Measurements from ENCODE around the gene ERRFI1.
A peak's percentile ranks its signal among the peaks of the same experiment; 100 is the strongest.

ERRFI1 gene

DNA sequence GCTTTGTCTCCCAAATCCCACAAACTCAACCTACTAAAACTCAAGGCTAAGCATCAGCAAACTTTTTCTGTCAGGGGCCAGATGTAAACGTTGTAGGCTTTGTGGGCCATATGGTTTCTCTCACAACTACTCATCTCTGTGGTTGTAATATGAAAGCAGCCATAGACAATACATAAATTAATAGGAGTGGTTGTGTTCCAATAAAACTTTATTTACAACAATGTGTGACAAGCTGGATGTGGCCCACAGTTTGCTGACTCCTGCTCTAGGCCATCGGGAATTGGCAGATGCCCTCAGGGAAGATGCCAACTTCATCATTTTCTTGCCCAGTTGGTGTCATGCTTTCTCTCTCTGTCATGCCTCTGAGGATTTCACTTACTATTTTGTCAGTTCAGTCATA, 17.5 kb upstream of the ERRFI1 start:
- no peak for DNase-seq (ENCODE audit: low read depth in 3 of 3)

DNA sequence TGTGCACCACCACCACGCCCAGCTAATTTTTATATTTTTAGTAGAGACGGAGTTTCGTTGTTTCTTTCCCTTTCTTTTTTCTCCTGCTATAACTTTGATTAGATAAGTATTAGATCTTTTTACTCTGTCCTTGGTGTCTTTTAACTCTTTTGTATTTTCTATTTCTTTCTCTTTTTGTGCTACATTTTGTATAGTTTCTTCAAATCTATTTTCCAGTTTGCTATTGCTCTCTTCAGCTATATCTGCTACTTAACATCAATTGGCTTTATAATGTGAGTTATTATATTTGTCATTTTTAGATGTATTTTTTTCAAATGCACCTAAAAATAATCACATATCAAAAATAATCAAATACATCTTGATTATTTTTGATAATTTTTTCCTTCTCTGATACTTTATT, 16.0 kb upstream of the ERRFI1 start:
- DNase-seq (ENCODE audit: low read depth in 3 of 3) = no peak

DNA sequence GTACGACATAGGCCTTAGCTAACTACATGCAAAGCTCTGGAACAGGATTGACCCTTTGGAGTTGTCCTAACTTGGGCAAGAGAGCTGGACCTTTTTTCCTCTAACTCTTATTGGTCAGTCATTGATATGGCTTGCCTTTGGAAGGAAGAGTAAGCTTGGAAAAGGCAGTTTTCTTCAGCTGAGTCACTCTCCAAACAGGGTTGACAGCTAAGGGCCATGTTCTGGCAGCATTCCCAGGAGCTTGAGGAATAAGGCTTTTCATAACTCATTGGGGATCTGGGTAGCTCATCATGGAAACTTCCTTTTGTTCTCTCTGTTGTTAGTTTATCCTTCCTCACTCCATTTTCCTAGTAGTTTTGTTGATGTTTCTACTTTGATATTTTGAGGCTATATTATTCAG, 14.5 kb upstream of the ERRFI1 start:
- DNase-seq (ENCODE audit: low read depth in 3 of 3) = no peak

DNA sequence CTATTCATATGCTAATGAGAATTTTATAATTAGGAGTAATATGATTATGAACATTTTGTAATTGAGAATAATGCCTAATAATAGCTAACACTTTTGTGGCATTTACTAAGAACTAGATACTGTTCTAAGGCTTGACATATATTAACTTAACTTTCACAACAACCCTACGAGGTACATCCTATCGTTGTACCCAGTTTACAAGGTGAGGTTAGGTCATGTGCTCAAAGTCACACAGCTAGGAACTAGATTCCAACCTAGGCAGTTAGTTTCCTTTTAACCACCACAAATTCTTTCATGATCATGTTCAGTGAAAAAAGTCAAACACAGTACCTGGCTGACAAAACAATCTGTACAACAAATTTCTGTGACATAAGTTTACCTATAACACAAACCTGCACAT, 13.0 kb upstream of the ERRFI1 start:
- no peak for DNase-seq (ENCODE audit: low read depth in 3 of 3)

DNA sequence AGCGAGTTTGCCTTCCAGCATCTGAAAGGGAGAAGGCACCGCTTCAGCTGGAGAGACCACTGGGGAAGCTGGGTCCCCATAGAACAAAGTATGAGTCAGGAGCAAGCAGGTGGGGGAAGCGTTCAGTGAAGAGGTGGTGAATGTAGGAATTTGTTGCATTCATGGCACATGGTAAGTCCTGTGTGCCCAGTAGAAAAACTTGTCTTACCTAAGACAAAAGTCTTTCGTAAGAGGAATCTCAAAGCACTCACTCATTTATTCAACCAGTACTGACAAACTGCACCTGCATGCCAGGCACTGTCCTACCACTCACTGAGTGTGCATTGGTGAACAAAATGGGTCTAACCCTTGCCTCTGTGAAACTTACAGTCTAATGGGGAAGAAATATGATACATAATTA, 9.2 kb upstream of the ERRFI1 start:
- DNase-seq (ENCODE audit: low read depth in 3 of 3) = no peak

DNA sequence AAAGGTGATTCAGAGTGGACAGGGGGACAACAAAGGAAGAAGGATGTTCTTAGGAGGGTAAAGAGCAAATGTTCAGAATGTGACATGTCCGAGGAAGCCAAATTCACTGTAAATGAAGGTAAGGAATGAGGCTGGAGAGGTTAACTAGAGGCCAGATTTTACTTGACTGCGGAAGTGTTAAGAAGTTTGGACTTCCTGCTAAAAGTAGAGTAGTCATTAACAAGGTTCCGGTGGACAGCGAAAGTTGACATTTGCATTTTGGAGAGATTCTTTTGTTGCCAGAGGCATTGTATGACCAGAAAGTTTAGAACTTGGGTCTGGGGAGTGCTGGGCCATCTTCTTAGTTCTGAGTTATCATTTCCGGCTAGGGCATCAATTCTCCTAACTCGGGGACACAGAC, 7.2 kb upstream of the ERRFI1 start:
- DNase-seq (ENCODE audit: low read depth in 3 of 3) = no peak

DNA sequence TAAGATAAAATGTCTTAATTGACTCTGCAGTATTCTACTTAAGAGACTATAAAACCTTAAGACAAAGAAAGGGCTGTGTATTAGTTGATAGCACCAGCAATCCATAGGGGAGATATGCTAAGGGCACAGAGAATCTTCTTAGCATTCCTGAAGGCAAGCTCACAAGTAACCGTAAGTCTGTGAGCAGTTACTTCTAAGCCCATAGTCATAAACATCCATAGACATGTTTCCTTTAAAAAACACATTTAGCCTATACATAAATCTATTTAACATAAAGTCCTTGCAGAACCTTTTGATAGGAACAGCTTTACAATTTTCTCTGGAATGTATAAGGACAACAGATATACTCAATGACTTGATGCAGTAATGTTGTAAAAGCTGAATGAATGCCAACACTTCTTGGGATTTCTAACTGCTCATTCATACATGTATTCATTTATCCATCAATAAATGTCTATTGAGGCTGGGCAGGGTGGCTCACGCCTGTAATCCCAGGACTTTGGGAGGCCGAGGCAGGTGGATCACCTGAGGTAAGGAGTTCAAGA, 6.3 kb upstream of the ERRFI1 start:
- no peak for DNase-seq (ENCODE audit: low read depth in 3 of 3)

DNA sequence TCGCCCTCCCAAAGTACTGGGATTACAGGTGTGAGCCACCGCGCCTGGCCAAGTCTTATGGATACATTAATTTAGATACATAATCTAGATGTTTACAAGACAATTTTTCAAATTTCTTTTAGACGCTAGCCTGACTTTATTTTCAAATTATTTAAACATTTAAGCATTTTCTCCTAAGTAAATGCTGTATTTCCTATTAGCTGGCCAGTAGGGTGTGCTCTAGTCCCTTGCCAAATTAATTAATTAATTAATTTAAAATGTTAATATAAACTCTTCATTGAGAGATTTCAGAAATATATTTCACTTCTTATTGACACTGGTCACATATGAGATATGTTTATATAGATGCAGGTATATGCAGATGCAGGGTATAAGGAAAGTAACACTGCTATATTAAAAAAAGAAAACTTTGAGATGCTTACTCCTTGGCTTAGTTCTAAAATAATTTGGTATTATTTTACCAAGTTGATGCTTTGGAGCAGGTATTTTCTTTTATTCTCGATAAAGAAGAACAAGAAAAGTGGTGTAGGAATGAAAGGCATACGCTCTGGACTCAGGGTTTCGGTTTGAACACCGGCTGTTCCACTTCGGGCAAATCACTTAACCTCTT, 5.2 kb upstream of the ERRFI1 start:
- DNase-seq (ENCODE audit: low read depth in 3 of 3) = peak in 1 of 3 donors; percentile 19

DNA sequence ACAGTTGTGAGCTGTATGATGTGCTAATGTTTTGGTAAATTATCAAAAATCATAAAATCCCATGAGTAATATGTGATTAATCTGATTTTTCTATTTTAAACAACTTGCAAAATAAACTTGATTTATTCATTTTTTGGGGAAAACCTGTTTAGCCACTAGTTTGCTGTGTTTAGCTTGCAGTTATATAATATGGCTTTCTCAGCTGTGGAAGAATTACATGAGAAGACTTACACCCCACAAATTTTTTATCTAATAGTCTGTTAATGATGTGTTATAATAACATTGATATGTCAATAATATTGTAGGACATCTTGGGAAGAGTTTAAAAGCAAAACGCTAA, 2.4 kb upstream of the ERRFI1 start:
- DNase-seq (ENCODE audit: low read depth in 3 of 3) = no peak

DNA sequence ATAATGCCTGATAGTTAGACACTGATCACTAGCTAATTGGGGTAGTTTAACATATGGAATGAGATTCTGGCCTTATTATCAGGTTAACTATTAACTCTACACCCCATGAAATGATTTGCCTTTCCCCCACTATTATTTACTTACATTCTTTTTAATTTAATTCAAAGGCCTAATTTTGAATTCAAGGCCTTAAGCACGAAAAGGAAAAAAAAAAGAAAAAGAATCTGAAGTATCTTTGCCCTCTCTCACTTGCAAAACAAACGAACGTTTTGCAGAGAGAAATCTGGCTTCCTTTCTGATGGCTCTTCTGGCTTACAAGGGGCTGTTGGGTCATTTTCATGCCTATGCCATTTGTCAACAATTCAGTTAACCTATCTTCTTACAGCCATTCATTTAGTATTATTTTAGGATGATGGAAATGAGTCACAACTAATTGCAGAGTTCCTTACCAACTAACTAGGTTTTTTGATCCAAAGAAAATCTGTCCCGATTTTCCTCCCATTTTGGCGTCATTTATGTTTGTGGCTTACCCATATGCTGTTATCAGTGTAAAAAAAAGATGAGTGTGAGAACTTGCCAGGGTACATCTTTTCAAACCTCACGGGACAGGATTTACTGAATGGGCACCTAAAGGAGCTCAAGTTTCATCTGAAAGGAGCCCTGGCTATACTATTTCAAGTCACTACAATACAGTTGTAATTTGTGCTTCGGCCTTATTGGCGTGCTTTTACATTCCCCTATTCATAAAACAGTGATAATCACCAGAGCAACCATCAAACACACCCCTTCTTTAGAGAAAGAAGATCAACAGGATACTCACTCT, 1.9 kb upstream of the ERRFI1 start:
- no peak for DNase-seq (ENCODE audit: low read depth in 3 of 3)

DNA sequence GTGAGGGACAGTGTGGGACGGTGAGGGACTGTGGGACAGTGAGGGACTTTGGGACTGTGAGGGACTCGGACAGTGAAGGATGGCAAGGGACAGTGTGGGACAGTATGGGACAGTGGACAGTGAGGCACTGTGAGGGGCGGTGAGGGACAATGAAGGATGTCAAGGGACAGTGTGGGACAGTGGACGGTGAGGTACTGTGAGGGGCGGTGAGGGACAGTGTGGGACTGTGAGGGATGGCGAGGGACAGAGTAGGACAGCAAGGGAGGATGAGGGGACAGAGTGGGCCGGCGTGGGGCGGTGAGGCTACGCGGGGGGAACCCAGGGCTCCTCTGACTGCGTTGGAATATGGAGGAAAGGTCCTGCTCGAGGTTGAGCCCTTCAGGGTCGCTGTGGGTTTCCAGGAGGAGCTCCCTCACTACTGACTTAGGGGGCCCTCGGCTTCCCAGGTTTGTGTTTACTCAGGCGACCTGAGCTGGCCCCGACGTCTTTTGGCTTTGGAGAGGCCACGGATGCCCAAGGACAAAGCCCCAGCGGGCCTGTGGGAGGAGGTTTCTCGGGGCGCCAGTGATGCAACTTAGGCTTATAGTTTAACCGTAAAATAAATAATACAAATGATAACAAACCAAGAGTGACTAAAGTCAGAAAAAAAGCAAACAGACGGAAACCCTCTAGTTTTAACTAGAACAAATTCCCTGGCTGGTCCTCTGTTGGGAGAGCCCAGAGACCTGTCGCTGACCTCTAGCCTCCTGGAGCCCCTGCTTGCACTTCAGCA, 1.1 kb upstream of the ERRFI1 start:
- no peak for DNase-seq (ENCODE audit: low read depth in 3 of 3)

DNA sequence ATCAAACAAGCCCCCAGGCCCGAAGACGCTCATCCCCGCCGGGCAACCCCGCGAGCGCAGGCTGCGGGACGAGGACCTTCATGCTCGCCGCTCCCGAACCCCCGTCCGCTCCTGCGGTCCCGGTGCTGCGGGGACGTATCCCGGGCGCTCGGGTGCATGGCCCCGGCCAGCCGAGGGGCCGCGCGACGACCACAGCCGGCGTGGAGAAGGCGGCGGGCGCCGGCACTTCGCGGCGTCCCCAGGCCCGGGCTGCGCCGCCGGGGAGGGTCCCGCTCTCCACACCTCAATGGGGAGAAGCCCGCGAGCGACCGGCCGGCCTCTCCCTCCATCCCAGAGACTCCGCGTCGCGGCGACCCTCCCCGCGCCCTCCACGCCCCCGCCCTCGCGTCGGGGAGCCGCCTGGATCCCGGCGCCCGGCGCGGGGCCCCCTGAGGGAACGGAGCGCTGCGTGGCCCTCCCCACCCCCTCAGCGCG, 401 bp downstream of the ERRFI1 start:
- no peak for DNase-seq (ENCODE audit: low read depth in 3 of 3)

DNA sequence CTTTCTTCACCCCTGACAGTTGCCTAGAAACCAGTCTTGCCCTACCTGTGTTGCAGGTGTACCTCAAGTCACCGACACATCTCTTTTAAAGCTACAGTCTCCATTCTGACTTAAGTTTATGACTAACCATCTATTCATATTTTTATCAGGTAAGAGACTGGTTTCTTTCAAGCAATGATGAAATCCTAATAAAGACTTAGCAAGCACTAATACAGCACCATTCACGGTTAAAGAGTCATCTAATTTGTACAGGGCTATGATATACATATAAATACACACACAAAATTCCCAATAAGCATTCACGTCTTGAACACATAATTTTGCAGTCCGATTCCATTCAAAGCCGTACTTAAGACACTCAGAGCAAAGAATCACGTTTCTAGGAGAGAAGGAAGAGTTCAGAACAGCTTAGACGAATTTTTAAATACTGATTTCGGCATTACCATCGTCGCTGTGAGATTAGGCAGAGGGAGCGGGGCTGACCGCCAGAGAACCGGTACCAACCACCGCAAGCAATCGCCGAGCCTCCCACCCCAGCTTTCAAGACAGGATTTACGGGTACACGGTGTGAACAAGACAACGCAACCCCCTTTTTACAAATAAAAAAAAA, 943 bp downstream of the ERRFI1 start:
- DNase-seq (ENCODE audit: low read depth in 3 of 3) = no peak

DNA sequence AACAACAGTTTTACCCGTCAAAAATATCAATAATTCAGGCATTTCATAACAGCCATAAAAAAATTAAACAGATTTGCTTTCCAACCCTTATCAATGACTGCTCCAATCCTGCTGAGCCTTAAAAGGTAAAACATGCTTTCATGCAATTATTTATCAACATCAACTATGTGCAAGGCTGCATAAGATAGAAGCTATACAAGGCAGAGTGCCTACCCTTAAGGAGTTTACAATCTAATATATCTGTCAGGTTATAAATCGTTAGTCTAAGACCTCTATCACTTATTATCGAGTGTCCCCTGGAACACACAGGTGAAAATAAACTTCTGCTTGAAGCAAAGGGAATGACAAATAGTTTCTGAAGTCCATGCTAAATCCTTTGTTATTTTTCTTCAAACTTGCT, 1.8 kb downstream of the ERRFI1 start:
- DNase-seq (ENCODE audit: low read depth in 3 of 3) = no peak

DNA sequence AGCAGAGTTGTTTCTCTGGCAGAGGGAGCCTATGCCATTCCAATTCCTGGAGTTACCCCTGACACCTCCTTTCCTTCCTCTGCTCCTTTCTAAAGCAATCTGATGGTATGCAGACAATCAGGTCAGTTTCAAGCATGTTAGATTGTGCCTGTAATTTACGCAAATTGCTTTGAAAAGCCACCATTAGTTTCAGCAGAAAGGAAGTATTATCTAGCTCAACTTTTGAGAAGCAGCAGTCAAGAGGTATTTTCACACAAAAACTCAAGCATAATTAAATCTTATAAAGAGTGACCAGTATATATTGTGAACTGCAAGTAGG, 2.2 kb downstream of the ERRFI1 start:
- no peak for DNase-seq (ENCODE audit: low read depth in 3 of 3)

DNA sequence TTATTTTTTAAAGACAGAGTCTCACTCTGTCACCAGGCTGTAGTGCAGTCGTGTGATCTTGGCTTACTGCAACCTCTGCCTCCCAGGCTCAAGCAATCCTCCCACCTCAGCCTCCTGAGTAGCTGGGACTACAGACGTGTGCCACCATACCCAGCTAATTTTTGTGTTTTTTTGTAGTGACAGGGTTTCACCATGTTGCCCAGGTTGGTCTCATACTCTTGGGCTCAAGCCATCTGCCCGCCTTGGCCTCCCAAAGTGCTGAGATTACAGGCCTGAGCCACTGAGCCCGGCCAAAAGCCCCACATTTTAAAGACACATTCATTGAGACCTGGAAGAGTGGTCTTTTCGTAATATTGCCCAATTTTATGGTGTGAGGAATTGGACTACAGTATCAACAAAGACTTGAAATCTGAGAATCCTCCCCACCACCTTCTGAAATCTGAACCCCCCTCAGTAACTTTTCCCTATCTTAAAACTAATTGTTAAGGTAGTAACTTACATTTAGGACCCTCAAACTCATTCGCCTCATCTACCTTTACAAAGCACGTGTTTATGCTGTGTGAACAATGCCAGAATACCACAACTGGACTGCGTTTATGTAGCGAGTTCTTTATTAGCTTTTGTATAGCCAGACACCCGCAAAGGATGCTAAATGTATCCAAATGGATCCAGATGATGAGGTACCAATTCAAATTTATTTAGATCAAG, 2.7 kb downstream of the ERRFI1 start:
- DNase-seq (ENCODE audit: low read depth in 3 of 3) = no peak

DNA sequence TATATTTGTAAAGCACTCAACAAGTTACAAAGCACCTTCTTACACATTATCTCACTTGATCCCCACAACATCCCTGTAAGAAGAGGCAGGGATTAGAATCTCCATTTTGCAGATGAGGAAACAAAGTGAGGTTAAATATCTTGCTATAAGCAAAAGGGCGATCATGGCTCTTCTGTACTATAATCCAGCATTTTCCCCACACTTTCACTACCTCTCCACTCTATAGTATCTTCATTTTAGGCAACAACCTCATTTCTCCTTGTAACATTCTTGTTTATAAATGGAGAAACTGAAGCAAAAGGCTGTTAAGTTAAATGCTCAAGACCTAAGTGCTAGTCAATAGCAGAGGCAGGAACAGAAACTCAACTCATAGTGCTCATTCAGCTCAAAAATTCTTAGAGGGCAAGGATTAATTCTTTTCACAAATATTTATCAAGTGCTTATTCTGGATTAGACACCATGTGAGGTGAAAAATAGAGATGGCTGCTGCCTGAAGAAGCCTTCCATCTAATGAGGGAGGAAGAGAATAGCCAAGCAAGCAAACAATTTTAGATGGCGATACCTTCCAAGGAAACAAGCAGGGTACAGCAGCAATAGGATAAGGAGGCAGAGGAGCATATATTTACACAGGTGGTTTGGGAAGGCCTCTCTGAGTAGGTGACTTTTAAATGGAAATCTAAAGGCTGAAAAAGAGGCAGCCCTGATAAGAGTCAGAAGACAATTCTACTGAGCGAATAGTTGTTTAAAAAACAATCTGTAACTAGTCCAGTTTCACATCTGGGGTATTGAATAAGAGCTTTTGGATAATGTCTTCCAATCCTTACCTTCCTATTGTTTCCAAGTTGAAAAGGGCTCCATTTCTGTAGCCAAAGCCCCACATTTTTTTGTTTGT, 3.5 kb downstream of the ERRFI1 start:
- DNase-seq (ENCODE audit: low read depth in 3 of 3) = no peak

DNA sequence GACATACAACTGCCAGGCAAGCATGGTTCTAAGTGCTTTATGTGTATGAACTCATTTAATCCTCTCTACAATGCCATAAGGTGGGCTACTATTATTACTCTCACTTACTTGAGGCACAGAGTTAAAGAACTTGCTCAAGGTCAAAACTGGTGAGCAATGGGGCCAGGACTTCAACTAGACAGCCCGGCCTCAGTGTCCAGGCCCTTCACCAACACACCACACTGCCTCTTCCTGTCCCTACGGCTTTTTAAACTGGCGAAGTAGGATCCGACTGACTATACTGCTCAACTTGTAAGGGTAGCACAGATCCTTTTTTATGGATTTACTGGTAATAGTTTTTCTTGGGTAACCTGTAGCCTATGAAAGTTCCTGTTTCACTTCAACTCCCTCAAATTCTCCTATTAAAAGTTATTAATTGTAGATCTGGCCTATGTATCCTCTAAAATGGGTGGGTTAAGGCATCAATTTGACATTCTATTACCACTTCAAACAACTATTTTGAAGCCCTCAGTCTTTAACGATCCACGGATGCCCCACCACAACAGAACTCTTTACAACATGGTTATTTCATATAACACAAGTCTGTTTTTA, 4.3 kb downstream of the ERRFI1 start:
- no peak for DNase-seq (ENCODE audit: low read depth in 3 of 3)

DNA sequence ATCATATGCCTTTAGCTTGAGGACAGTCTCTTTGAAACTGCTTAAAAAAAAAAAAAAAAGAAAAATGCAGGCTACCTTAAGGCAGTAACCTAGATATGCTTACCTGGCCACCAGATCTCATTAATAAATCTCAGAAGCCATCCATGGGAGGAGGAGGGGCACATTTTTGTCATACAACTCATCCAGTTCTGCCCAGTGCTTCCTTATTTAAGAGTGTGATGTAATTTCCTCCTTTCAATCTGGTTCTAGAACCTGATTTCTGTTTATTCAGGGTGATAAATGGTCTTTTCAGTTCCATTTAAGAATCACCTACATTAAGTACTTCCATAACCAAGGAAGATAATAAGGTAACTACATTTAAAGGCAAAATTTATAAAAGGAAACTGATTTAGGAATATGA, 6.1 kb downstream of the ERRFI1 start:
- no peak for DNase-seq (ENCODE audit: low read depth in 3 of 3)

DNA sequence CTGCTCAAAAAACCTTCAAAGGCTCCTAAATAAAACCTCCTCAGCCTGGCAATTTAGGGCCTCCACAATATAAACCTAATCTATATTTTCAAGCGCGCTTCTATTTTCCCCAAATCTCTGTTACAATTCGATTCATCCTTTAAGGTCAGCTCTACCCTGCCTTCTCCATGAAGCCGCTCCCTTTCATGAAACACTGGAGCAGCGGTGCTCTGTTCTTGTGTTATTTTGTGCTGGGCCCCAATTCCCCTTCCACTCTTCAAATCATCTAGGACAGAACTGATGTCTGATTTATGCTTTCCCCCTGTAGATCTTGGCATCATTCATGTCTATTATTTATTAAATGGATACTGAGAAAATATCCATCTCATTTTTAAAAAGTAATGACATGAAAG, 6.9 kb downstream of the ERRFI1 start:
- no peak for DNase-seq (ENCODE audit: low read depth in 3 of 3)
